Ishikawa (cell line): Measurements from ENCODE around the gene NRBP1.

Experiments used
- CEBPB ChIP-seq: IDR thresholded peaks from 2 replicates; pipeline ENCODE4 v1.6.1; 2012
- CREB1 ChIP-seq: IDR thresholded peaks from 2 replicates; pipeline ENCODE4 v1.6.1; 2012; ENCODE audit warnings: low read depth
- EGR1 ChIP-seq: IDR thresholded peaks from 2 replicates; pipeline ENCODE4 v1.6.1; 2012
- EP300 ChIP-seq: IDR thresholded peaks from 2 replicates; pipeline ENCODE4 v1.6.1; 2012; ENCODE audit warnings: borderline replicate concordance
- FOXM1 ChIP-seq: IDR thresholded peaks from 2 replicates; pipeline ENCODE4 v1.6.1; 2012; ENCODE audit warnings: low read depth, borderline replicate concordance
- NFIC ChIP-seq: IDR thresholded peaks from 2 replicates; pipeline ENCODE4 v1.6.1; 2012
- RAD21 ChIP-seq: IDR thresholded peaks from 2 replicates; pipeline ENCODE4 v1.6.1; 2012; ENCODE audit warnings: low read depth
- TAF1 ChIP-seq: IDR thresholded peaks from 2 replicates; pipeline ENCODE4 v1.6.1; 2012; ENCODE audit warnings: low read depth, mild to moderate bottlenecking
- TCF12 ChIP-seq: IDR thresholded peaks from 2 replicates; pipeline ENCODE4 v1.6.1; 2012; ENCODE audit warnings: low read depth
- TEAD4 ChIP-seq: IDR thresholded peaks from 2 replicates; pipeline ENCODE4 v1.6.1; 2012
- YY1 ChIP-seq: IDR thresholded peaks from 2 replicates; pipeline ENCODE4 v1.6.1; 2012; ENCODE audit warnings: low read depth
- ZBTB7A ChIP-seq: IDR thresholded peaks from 2 replicates; pipeline ENCODE4 v1.6.1; 2012; ENCODE audit warnings: low read depth
- TF ChIP-seq, protein P1 (sequence below): IDR thresholded peaks from 2 replicates; pipeline ENCODE4 v1.6.1; 2012; ENCODE audit warnings: low read depth, mild to moderate bottlenecking
- TF ChIP-seq, protein P2 (sequence below): IDR thresholded peaks from 2 replicates; pipeline ENCODE4 v1.6.1; 2012
- TF ChIP-seq, protein P3 (sequence below): IDR thresholded peaks from 2 replicates; pipeline ENCODE4 v1.6.1; 2012

Gene NRBP1

DNA sequence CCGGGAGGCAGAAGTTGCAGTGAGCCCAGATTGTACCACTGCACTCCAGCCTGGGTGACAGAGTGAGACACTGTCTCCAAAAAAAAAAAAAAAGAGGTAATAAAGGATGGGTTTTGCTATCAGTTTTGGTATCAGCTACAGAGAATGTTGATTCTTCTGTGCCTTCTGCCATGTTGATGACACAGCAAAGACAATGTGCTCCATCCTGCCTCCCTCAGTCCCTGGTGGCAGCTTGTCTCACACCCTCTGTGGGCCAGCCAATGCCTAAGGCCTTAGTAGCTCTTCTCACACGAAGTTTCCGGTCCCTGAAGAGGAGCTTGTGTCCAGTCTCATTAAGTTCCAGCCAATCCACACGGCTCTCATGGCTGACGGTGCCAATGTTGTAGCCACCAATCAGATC, 43.5 kb downstream of the NRBP1 start:
- no peak for TF ChIP-seq RAD21
- TF ChIP-seq CEBPB = no peak
- TF ChIP-seq TAF1 = no peak
- TF ChIP-seq, protein P1, sequence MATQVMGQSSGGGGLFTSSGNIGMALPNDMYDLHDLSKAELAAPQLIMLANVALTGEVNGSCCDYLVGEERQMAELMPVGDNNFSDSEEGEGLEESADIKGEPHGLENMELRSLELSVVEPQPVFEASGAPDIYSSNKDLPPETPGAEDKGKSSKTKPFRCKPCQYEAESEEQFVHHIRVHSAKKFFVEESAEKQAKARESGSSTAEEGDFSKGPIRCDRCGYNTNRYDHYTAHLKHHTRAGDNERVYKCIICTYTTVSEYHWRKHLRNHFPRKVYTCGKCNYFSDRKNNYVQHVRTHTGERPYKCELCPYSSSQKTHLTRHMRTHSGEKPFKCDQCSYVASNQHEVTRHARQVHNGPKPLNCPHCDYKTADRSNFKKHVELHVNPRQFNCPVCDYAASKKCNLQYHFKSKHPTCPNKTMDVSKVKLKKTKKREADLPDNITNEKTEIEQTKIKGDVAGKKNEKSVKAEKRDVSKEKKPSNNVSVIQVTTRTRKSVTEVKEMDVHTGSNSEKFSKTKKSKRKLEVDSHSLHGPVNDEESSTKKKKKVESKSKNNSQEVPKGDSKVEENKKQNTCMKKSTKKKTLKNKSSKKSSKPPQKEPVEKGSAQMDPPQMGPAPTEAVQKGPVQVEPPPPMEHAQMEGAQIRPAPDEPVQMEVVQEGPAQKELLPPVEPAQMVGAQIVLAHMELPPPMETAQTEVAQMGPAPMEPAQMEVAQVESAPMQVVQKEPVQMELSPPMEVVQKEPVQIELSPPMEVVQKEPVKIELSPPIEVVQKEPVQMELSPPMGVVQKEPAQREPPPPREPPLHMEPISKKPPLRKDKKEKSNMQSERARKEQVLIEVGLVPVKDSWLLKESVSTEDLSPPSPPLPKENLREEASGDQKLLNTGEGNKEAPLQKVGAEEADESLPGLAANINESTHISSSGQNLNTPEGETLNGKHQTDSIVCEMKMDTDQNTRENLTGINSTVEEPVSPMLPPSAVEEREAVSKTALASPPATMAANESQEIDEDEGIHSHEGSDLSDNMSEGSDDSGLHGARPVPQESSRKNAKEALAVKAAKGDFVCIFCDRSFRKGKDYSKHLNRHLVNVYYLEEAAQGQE = no peak
- TF ChIP-seq, protein P2, sequence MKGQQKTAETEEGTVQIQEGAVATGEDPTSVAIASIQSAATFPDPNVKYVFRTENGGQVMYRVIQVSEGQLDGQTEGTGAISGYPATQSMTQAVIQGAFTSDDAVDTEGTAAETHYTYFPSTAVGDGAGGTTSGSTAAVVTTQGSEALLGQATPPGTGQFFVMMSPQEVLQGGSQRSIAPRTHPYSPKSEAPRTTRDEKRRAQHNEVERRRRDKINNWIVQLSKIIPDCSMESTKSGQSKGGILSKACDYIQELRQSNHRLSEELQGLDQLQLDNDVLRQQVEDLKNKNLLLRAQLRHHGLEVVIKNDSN = no peak
- no peak for TF ChIP-seq EGR1
- no peak for TF ChIP-seq YY1
- no peak for TF ChIP-seq EP300
- no peak for TF ChIP-seq FOXM1
- TF ChIP-seq TCF12 = no peak
- TF ChIP-seq NFIC = no peak
- no peak for TF ChIP-seq ZBTB7A
- TF ChIP-seq CREB1 = no peak

DNA sequence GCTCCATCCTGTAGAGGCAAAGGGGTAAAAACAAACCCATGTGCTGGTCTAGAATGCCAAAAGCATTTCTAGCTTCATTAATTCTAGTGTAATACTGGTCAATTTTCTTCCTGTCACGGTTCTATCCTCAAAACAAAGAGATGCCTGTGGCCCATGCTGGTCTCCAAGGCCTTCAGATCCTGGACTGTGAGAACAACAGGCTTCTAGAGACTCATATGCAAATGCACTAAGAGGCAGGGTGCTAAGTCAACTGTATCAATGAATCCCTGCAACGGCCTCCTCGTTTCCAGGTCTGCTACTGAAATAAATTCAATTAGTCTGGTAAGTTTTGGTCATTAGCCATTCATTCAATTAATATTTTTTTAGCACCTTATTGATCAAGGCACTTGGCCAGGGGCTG, 57.1 kb downstream of the NRBP1 start:
- TF ChIP-seq, protein P3, sequence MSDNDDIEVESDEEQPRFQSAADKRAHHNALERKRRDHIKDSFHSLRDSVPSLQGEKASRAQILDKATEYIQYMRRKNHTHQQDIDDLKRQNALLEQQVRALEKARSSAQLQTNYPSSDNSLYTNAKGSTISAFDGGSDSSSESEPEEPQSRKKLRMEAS = no peak
- TF ChIP-seq FOXM1 (no peak), CREB1 (no peak), TCF12 (no peak), EP300 (no peak), NFIC (no peak), ZBTB7A (no peak), RAD21 (no peak), TAF1 (no peak), CEBPB (no peak), EGR1 (no peak), YY1 (no peak), TEAD4 (no peak)
- TF ChIP-seq, protein P1 = no peak
- TF ChIP-seq, protein P2 = no peak

GRCh38 chr2:27489118-27489497, 60.7 kb downstream of the NRBP1 start:
- TF ChIP-seq, protein P2 = no peak
- TF ChIP-seq YY1 (no peak), CEBPB (no peak), FOXM1 (no peak), TEAD4 (no peak), EP300 (no peak), EGR1 (no peak), NFIC (no peak), RAD21 (no peak), ZBTB7A (no peak), CREB1 (no peak), TCF12 (no peak)
- TF ChIP-seq, protein P1 = no peak
- TF ChIP-seq, protein P3 = no peak

DNA sequence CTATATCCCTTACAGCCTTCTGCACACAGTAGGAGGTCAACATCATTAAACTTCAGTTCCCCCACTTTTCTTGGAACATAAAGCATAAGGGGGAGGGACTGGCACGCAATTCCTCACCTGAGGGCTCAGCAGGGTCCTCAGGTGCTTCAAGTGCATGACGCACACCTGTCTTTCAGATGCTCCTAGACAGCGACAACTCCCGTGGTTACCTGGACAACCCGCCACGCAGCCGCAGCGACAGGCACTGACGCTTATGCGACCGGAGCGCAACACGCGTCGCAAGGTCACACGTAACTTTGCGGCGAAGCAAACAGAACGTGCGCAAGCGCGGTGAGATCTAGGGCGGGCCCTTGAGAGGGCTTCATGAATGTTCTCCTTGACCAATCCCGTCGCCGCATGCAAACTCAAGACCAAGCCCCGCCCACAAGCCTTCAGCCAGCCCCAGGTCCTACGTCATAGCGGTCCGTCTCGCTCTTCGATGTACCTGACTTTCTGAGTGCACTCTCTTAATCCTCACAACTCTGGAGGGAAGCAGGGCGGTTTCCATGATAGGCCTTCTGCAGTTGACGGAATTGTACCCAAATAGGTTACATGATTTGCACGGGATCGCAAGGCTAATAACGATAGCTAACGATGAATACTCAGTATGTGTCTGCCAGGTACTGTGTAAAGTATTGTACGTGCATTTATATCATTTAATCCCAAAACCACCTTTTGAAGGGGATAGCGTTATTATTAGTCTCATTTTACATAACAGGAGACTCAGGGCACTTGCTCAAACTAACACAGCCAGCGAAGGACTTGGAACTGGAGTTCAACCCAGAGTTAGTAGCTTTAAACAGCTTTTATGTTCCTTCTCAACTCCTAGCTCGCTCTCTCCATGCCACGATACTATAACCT, 61.3 kb downstream of the NRBP1 start, which contains the start of gene IFT172:
IFT172 (minus strand) TSS at position 246 of the 900 bp plus-strand sequence; CDS start at position 156, 90 bp downstream.
- TF ChIP-seq TAF1 (peak; percentile 37; the same call in 1 of the 2 replicates), EGR1 (no peak), YY1 (0 out of 2 replicates have a peak, but pooled peaks have one; percentile 9), CREB1 (peak; percentile 91)
- TF ChIP-seq, protein P3 = peak; percentile 96
